Fibroblast of skin of right biceps (primary cell): ENCODE measurements around the gene ALOX15B.
"Not testable (repeated sequence)": the region's sequence is repeated elsewhere in the genome, so short reads cannot be mapped to it uniquely, and the experiment has no call there.

Experiments used
- DNase-seq: peaks from one replicate; pipeline ENCODE4 v3.0.0-alpha.2; 2013

ALOX15B gene

GRCh38 chr17:8064561-8065019 lies 25.7 kb downstream of the ALOX15B start:
- no peak for DNase-seq

GRCh38 chr17:8066841-8067775 lies 28.2 kb downstream of the ALOX15B start:
- DNase-seq: no peak

GRCh38 chr17:8067806-8068205 lies 28.9 kb downstream of the ALOX15B start:
- DNase-seq: no peak

- DNase-seq: no peak
These were observed 30.1 kb downstream of the ALOX15B start for GRCh38 chr17:8068736-8069586.

GRCh38 chr17:8069587-8069860 lies 30.7 kb downstream of the ALOX15B start:
- DNase-seq: no peak

- DNase-seq: no peak
These were observed 32.6 kb downstream of the ALOX15B start for GRCh38 chr17:8071496-8071895.

- no peak for DNase-seq
These were observed 33.5 kb downstream of the ALOX15B start for GRCh38 chr17:8072341-8072728.

- no peak for DNase-seq
These were observed 34.0 kb downstream of the ALOX15B start for GRCh38 chr17:8072729-8073461.

- peak; percentile 44 for DNase-seq
These were observed 35.0 kb downstream of the ALOX15B start for GRCh38 chr17:8073627-8074484.

- no peak for DNase-seq
These were observed 35.7 kb downstream of the ALOX15B start for GRCh38 chr17:8074554-8074953.

- DNase-seq: no peak
These were observed 36.2 kb downstream of the ALOX15B start for GRCh38 chr17:8075081-8075480.

- no peak for DNase-seq
These were observed 36.9 kb downstream of the ALOX15B start for GRCh38 chr17:8075574-8076342.

GRCh38 chr17:8076502-8077266 lies 37.8 kb downstream of the ALOX15B start:
- no peak for DNase-seq

GRCh38 chr17:8077939-8078338 lies 39.1 kb downstream of the ALOX15B start:
- not testable (repeated sequence) for DNase-seq

- DNase-seq: peak; percentile 42
These were observed 40.7 kb downstream of the ALOX15B start for GRCh38 chr17:8079291-8080207.

- DNase-seq: no peak
These were observed 41.4 kb downstream of the ALOX15B start for GRCh38 chr17:8080208-8080798.

GRCh38 chr17:8080799-8081219 lies 42.0 kb downstream of the ALOX15B start:
- DNase-seq: no peak

GRCh38 chr17:8081876-8082275 lies 43.0 kb downstream of the ALOX15B start:
- DNase-seq: no peak

GRCh38 chr17:8082292-8082691 lies 43.4 kb downstream of the ALOX15B start:
- DNase-seq: no peak
